ENCODE data around the gene NWD2.

The NWD2 gene

DNA sequence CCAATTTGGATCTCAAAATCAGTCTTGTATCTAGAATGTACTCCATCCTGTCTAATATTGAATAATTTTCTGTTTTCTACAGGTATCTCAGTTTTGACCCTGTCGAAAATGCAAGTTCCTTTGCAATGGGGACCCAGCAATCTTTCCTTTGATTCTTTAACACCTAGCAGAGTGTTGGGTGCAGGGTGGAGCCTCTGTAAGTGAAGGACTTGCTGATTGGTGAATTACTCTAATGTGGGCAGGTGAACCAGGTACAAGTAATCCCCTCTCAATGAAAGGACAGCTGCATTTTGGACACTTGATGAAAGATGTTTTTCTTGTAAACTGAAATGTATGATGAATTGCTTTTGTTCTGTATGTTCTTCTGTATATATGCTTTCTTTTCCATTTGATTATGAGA lies 54.9 kb downstream of the NWD2 start:
- no peak for DNase-seq (ENCODE audit: low spot score)

DNA sequence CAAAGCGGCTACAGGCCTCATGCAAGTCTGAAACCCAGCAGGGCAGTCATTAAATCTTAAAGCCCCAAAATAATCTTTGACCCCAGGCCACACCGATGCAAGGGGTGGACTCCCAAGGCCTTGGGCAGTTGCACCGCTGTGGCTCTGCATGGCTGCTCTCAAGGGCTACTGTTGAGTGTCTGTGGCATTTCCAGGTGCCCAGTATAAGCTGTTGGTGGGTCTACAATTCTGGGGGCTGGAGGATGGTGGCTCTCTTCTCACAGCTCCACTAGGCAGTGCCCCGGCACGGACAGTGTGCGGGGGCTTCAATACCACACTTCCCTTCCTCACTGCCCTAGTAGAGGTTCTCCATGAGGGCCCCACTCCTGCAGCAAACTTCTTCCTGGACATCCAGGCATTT lies 60.1 kb downstream of the NWD2 start:
- DNase-seq (ENCODE audit: low spot score) = no peak

DNA sequence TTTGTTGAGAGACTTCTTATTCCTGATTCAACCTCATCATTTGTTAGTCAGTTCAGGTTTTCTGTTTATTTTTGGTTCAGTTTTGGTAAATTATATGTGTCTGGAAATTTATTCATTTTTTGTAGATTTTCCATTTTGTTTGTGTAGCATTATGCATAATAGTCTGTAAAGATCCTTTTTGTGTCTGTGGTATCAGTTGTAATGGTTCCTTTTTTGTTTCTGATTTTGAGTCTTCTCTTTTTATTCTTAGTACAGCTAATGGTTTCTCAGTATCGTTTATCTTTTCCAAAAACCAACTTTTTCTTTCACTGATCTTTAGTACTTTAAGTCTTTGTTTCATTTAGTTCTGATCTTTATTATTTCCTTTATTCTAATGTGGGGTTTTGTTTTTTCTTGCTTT lies 61.4 kb downstream of the NWD2 start:
- DNase-seq (ENCODE audit: low spot score) = no peak

DNA sequence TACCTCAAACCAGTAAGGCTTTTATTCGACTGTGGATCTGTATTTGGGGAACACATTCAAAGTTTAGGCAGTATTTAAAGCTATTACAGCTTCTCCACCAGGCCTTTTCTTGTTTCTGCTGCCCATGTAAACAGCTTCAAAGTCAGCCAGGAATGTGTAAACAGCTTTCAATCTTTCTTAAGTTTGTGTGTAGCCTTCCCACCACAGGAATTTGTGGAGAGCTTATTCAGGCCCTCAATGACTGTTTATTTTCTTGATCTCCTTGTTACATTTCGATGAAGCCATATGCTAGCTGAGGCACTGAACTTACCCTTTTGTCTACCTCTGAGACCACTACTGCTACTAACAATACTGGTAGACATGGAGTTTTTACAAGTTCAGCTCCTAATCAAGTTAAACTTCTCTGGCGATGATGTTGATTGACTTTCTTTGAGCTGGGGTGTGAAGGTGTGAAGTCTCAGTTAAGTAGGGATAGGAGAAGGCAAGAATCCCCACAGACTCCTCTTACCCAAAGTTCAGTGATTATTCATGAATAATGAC lies 72.6 kb downstream of the NWD2 start:
- no peak for DNase-seq (ENCODE audit: low spot score)

DNA sequence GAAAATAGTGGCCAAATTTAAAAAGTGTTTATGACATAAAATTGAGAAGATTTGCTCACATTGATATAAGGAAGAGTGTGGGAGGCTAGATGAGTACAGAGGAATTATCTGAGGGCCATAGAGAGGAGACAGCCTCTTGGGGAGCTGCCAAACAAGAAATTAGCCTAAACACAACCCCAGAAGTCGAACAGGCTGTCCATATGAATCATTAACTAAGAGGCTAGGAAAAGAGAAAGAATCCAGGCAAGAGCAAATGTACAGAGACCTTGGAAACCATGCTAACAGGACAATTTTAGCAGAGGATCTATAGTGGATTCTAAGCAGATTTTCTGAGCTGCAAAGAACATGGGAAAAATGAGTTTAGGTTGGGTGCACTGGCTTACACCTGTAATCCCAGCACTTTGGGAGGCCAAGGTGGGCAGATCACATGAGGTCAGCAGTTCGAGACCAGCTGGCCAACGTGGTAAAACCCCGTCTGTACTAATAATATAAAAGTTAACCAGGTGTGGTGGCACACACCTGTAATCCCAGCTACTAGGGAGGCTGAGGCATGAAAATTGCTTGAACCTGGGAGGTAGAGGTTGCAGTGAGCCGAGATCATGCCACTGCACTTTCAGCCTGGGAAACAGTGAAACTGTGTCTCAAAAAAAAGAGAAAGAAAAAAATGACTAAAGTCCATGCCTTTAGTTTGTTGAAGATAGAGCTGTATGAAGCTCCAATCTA lies 76.1 kb downstream of the NWD2 start:
- no peak for DNase-seq (ENCODE audit: low spot score)

DNA sequence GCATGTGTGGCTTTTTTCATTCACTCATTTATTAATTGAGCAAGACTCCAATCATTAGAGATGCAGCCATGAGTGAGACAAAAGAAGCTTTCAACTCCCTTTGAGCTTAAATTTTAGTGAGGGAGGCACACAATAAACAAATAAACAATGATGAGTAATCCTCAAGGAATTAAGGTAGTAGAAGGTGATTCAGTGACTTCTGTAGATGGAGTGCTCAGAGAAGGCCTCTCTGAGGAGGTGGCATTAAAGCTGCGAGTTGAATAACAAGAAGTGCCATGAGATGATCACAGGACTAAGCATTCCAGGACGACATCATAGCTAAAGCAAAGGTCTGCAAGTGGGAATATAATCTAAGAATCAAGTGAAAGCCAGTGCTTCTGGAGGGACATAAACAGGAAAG lies 77.6 kb downstream of the NWD2 start:
- DNase-seq (ENCODE audit: low spot score) = no peak

DNA sequence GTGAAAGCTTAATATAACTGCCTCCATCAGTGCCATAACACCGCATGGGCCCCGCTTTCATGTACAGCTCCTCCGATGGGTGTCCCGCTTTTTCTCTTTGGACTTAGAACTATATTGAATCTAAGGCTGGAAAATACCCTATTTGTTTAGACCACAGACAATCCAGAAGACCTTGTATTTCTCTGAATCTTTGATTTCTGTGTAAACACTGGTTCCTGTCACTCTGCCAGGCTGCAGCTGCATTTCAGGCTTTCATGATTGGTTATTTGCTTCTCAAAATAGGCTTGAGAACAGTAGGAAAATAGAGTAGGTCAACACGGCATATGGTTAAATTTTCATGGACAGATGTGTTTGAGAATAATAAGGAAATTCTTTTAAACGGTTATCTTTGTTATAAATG lies 80.0 kb downstream of the NWD2 start:
- DNase-seq (ENCODE audit: low spot score) = no peak

DNA sequence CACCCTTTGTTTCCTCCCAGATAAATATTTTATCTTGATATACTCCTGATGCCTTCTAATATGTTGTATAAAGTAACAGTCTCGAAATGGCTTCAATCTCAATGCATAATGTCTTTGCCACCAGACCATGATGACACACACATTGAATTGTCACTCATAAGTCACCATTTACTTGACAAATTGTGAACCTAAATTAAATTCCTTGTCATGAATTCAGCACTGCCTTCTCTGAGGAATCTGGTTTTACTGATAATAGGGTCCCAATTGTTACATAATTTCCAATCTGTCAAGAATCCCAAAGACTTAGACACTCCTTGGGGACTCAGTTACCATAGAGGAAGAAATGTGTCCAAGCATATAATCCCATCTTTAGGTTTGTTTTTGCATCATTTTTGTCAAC lies 82.3 kb downstream of the NWD2 start:
- no peak for DNase-seq (ENCODE audit: low spot score)

DNA sequence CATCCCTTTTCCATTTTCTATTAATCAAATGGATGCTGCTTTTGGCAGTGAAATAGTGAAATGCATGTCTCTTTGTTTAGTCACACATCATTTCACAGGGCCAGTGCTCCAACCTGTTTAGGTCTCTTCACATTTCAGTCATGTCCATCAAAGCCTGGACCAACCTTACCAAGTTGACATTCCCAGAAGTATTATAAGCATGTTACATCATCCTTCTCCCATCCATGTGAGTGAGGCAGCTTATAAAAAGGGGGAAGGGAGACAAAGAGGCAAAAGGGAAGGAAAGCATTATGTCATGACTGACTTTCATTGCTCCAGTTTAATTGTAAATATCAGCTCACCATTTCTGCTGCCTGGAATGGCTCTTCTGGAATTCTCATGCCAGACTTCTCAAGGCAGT lies 94.4 kb downstream of the NWD2 start:
- no peak for DNase-seq (ENCODE audit: low spot score)

DNA sequence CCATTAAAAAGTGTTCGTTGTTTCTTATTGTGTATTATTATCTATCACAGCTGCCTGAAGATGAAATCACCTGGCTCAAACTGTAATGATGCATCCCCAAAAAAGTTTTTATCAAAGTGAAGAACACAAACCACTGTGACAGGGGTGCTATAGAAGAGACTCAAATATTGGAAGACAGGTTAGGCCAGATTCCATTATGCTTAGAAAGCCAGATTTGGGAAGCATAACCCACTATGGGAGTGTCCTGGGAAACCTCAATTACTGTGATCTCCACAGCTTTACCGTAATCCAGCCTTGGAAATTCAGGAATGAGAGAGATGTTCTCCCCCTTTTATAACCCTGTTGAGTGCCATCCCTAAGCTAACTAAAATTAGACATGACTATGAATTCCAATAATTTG lies 114.2 kb downstream of the NWD2 start:
- no peak for DNase-seq (ENCODE audit: low spot score)

DNA sequence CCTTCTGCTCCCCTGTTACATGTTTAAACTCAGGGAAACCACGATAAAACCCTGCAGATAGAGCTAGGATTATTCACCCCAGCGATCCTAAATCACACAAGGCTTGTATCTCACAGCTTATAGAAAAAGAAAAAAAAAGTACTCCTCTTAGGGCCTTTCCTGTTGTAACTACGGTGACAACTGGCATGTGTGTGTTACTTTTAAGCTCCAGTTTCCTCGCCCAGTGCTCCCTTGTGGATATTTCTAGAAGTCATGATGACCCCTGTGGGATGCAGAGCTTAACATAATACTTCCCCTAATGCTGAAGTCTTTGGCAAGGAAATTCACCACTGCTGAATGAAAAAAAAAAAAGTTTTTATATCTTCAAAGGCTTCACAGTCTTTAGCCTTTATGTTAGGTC lies 114.7 kb downstream of the NWD2 start:
- DNase-seq (ENCODE audit: low spot score) = no peak

DNA sequence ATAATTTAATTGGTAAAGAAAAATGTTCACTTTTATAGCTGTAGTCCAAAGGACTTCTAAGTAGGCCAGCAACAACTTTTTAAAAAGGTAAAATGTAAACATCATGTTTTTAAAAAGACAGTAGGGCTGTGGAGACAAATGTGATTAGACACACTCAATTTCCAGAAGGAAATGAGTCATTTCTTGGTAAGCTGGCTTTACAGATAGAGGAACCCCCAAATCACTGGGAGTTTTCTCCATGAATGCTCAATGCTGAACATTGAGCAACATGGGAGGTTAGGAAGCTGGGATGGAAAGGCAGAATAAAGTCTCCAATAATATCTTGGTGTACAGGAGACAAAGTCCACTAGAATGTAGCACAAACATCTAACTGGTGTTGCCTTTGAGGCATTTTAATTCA lies 121.3 kb downstream of the NWD2 start:
- no peak for DNase-seq (ENCODE audit: low spot score)

DNA sequence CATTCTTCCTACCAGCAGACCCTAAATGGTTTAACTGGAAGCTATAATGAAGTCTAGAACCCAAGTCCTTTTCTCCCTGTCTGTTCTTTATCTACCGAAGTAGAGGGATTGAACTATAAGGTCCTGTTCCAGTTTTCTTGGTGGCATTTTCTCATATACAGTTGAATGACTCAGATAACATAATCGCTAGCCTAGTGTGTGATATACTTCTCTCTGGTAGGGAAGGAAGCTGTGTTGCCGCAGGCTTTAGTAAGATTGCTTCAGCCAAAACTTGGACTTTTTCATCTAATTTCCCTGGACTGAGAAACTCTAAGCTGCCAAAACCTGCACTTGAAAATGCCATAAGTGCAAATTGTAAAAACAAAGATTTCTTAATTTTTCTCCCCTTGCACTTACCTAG lies 123.4 kb downstream of the NWD2 start:
- no peak for DNase-seq (ENCODE audit: low spot score)

DNA sequence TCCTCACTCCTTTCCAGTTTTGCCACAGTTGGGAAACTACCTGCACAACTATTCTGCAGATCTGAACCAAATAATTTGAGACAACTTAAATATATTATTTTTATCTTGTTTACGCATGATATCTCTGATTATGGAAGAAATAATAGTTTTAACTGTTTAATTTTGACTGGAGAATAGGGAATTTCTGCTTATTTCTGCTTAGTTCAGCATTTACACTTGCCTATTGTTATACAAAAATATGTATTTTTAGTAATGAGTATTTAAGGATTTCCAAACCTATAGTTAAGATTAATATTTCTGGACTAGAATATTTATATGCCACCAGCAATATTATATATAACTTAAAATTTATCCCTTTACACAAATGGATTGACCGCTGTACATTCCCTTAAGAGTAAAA lies 125.5 kb downstream of the NWD2 start:
- DNase-seq (ENCODE audit: low spot score) = no peak

DNA sequence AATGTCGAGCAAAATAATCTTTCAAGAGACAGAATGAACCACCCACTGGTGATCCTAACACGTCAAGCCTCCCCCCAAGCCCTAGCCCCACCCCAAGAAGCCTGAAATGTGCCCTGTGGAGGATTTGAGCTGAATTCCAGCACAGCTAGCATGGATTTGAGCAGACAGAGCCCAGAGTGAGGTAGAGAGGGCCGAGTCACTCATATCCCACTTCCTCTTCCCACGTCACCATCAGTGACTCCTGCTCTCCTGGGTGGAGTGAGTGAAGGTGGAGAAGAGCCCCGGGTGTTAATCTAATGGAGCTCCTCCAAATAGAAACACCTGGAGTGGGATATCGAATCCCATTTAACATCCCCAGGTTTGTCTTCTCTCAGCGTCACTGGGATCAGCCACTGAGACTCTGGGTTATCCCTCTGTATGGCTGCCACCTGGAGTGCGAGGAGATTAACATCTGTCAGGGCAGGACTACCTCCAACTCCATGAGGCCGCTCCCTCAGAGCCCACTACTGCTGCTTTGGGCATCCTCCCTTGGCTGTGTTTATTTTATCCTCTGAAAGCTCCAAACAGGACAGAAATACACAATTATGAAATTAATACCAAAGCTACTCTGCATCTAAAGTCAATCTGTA lies 136.6 kb downstream of the NWD2 start:
- DNase-seq (ENCODE audit: low spot score) = no peak

DNA sequence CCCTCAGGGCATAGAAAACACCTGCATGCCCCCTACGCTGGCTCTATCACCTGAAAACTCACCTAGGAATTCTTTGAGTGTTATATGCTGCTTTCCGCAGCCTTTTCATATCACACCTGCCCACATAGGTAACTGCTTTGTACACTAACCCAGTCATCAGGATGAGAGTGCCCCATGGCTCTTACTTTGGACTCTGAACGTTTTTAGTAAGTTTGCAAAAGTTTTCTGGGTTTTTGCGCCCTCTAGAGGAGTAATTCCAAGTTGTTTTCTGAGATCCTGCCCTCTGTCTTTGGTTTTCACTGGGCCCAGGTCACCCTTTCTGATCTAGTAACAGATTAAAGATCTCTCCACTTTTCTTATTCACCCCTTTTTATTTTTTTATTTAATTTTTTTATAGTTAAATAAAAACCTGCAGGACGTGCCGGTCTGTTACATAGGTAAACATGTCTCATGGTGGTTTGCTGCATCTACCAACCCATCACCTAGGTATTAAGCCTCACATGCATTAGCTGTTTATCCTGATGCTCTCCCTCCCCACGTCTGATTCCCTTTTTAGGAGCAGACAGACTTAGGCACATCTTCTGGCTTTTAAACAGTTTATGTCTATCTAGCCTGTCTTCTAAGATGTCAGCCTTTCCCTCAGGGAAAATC lies 139.2 kb downstream of the NWD2 start:
- peak; percentile 35 for DNase-seq (ENCODE audit: low spot score)

DNA sequence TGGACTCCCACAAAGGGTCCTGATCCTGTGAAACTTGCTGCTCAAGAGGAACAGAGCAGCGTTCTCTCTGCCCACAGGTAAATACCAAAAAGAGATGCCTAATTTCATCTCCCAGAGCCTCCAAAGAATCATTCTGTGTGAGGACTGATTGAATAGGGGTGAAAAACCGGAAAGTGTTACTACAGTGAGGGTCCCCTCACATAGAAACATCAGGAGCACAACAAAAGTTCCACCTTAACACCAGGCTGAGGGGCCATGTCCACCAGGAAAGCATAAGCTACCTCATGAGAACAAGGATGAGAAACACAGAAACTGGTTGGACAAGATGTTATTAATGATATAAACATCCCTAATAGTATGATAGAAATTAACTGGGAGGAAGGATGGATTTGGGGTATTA lies 140.9 kb downstream of the NWD2 start:
- DNase-seq (ENCODE audit: low spot score) = no peak

DNA sequence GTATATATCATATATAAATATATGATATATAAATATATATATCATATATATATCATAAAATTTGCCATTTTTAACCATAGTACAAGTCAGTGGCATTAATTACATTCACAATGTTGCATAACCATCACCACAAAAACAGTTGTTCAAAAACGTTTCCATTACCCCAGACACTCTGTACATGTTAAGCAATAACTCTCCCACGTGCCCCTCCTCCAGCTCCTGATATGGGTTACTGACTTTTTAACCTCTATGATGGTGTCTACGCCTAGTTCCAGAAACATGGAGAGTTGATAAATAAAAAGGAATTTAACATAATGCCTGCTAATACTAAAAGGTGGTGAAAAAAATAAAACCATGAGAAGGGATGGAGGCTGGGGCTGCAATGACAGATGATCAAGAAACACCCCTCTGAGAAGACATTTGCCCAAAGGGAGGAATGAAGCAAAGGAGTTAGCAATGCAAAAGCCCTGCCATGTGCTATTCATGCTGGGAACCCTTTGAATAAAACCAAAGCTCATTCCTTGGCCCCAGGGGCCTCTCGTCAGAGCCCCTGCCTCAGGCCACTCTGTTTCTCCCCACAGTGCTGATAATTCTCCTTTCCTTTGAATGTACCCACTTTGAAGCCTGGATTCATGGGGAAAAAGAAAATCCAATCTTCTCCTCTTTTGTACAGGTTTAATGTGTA lies 144.3 kb downstream of the NWD2 start:
- no peak for DNase-seq (ENCODE audit: low spot score)

DNA sequence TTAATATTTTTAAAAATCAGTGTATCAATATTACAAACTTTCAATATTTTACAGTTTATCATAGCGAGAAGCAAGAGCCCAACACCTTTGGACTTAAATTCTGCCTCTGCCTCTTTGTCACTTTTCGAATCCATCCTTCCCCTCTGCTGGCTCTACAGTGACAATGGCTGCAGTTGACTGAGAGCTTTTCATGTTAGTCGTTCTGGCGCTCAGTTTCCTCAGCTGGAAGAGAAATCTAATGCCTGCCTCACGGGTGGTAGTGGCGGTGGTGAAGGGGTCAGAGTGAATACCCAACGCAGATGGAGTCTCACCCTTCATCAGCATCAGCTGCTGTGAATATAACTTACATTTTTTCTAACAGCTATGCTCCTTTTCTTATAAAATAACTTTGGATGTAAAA lies 144.8 kb downstream of the NWD2 start:
- DNase-seq (ENCODE audit: low spot score) = no peak

DNA sequence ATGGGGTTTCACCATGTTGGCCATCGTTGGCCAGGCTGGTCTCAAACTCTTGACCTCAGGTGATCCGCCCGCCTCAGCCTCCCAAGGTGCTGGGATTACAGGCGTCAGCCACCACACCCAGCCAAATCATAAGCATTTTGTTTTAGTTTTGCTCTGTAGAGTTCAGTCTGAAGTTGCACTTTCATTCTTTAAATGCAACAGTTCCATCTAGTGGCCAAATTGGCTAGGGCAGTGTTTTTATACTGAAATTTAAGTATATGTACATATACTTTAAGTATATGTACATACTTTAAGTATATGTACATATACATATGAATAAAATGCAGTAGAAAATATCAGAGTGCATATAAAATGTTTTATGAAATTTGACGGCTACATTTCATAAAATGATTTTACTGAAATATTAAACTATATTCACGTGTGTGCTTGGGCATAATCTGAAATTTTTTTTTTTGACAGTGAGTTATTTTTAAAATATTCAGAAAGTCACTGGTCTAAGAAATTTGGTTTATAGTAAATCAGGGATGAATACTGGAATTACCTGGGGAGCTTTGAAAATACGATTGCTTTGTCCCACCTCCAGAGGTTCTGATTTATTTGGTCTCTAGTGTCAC lies 145.5 kb downstream of the NWD2 start:
- peak; percentile 60 for DNase-seq (ENCODE audit: low spot score)

DNA sequence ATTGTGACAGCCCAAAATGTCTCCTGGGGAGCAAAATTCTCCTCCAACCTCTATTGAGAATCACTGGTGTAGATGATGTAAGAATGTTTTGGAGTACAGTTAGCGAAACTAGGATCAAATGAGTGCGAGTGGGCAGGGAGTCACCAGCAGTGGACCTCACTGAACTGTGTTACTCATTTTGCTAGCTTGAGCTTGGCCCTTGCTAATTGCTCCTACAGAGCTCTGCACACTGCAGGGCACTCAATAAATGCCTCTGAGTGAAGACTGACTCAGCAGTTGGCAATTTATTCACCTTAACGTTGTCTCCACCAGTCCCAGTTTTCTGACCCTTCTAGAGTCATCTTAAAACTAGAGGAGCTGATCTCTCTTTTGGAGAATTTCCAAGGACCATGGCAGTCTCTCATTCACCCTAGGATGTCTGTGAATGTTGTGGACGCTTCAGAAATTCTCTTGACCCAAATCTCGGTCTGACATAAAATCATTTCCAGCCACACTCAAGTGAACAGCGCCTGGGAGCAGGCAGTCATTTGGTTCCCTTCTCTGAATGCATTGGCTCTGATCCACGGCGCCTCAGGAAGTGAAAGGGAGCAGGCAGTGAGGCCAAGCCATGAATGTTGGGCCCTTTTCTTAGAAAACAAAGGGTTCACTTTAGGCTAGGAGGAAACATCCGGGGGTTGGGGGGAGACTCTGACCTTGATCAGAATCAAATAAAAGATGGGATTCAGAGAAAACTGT lies 148.1 kb downstream of the NWD2 start:
- DNase-seq (ENCODE audit: low spot score) = no peak
